ENCODE results near the gene FOSL1. TPM values are rescaled to one million over a fixed set of nuclear protein-coding genes. Genes with fewer than 3 reads are reported as not detected.
A peak's percentile ranks its signal among the peaks of the same experiment; 100 is the strongest.

The FOSL1 gene
- total RNA-seq, 4 donors from 2014 or later, result 0.36 to 9.3 (median 5.2) TPM

- peak within 1 kb of the TSS; percentile 88 to 98 (median 91) for H3K4me3 ChIP-seq
- DNase-seq, result peak; percentile 98
- H3K36me3 ChIP-seq, result peaks cover 0 to 46% of the 10 kb centered on the region in 2 donors
- in situ Hi-C loops (cut with MboI; ENCODE audit: low sequenced_read_pairs in 4 of 4) (no loop called here), intact Hi-C loops (cut with DNase I; ENCODE audit: low total_unique reads) (loop anchor here (1.0 to 5.0 kb wide), 7 partner anchors 61 to 725 kb away; partner anchors contain the start of genes AP5B1, C11orf68, DPP3 and DRAP1)
- ATAC-seq, result peak; percentile 49 to 50
- no peaks in the 10 kb centered on the region for H3K9me3 ChIP-seq
- H3K4me1 ChIP-seq, result peaks cover 32 to 37% of the 10 kb centered on the region in 2 donors
- H3K27me3 ChIP-seq, result no peaks in the 10 kb centered on the region
- H3K27ac ChIP-seq, result peak within 1 kb of the TSS; percentile 95 to 99 (median 96)
- TF ChIP-seq POLR2A (IDR thresholded peaks at IDR 0.05) (peak; percentile 99), CTCF (IDR thresholded peaks at IDR 0.05 in 4 of 5, conservative IDR thresholded peaks at IDR 0.05 in 1 of 5) (peak in 1 of 5 experiments; percentile 17)
Observed at GRCh38 chr11:65857853-65858680, 42.1 kb downstream of the FOSL1 start, which contains the start of gene CFL1. TSS of gene CFL1 (minus strand) at chr11:65858180. CDS start at chr11:65858099, 81 bp downstream.

GRCh38 chr11:65857500-65857852, 42.7 kb downstream of the FOSL1 start:
- intact Hi-C loops (cut with DNase I; ENCODE audit: low total_unique reads), result loop anchor here (1.0 to 5.0 kb wide), 3 partner anchors 62 to 725 kb away; partner anchors contain the start of genes C11orf68, DPP3 and DRAP1
- H3K36me3 ChIP-seq, result peaks cover 0 to 46% of the 10 kb centered on the region in 2 donors
- H3K9me3 ChIP-seq, result no peaks in the 10 kb centered on the region
- H3K27ac ChIP-seq, result peak overlapping the region; percentile 95 to 99 (median 96)
- ATAC-seq (peak in 1 of 2 donors; percentile 2), DNase-seq (peak in 1 of 2 donors; percentile 46)
- peak overlapping the region; percentile 88 to 98 (median 91) for H3K4me3 ChIP-seq
- no peak for TF ChIP-seq CTCF (IDR thresholded peaks at IDR 0.05 in 4 of 5, conservative IDR thresholded peaks at IDR 0.05 in 1 of 5)
- no peak for TF ChIP-seq POLR2A (IDR thresholded peaks at IDR 0.05)
- peaks cover 32 to 36% of the 10 kb centered on the region in 2 donors for H3K4me1 ChIP-seq
- in situ Hi-C loops (cut with MboI; ENCODE audit: low sequenced_read_pairs in 4 of 4), result no loop called here
- H3K27me3 ChIP-seq, result no peaks in the 10 kb centered on the region

GRCh38 chr11:65856689-65857499, 43.3 kb downstream of the FOSL1 start:
- ATAC-seq (peak; percentile 13 to 16), DNase-seq (peak; percentile 60 to 65)
- intact Hi-C loops (cut with DNase I; ENCODE audit: low total_unique reads) (loop anchor here (1.0 to 5.0 kb wide), 3 partner anchors 62 to 724 kb away; partner anchors contain the start of genes C11orf68, DPP3 and DRAP1), in situ Hi-C loops (cut with MboI; ENCODE audit: low sequenced_read_pairs in 4 of 4) (no loop called here)
- Histone ChIP-seq H3K4me3 (peak overlapping the region; percentile 88 to 98 (median 91)), H3K36me3 (peaks cover 0 to 44% of the 10 kb centered on the region in 2 donors), H3K27me3 (no peaks in the 10 kb centered on the region), H3K9me3 (no peaks in the 10 kb centered on the region), H3K4me1 (peaks cover 26 to 31% of the 10 kb centered on the region in 2 donors), H3K27ac (peak overlapping the region; percentile 95 to 99 (median 96))
- TF ChIP-seq CTCF (IDR thresholded peaks at IDR 0.05 in 4 of 5, conservative IDR thresholded peaks at IDR 0.05 in 1 of 5), result no peak
- TF ChIP-seq POLR2A (IDR thresholded peaks at IDR 0.05), result peak in 1 of 2 donors; percentile 59

- Histone ChIP-seq H3K27me3 (no peaks in the 10 kb centered on the region), H3K36me3 (peaks cover 0 to 47% of the 10 kb centered on the region in 2 donors), H3K4me3 (peak overlapping the region; percentile 88 to 98 (median 91)), H3K9me3 (peaks cover 0 to 4% (median 0%) of the 10 kb centered on the region in 3 donors), H3K4me1 (peaks cover 17 to 22% of the 10 kb centered on the region in 2 donors), H3K27ac (peak overlapping the region in 3 of 4 donors; percentile 95 to 99 (median 95))
- no peak for DNase-seq
- TF ChIP-seq POLR2A (IDR thresholded peaks at IDR 0.05) (no peak), CTCF (IDR thresholded peaks at IDR 0.05 in 4 of 5, conservative IDR thresholded peaks at IDR 0.05 in 1 of 5) (no peak)
- in situ Hi-C loops (cut with MboI; ENCODE audit: low sequenced_read_pairs in 4 of 4), result no loop called here
- ATAC-seq, result no peak
- intact Hi-C loops (cut with DNase I; ENCODE audit: low total_unique reads), result loop anchor here (2.0 to 5.0 kb wide), 2 partner anchors 626 to 723 kb away; partner anchors contain the start of gene DPP3
Observed at GRCh38 chr11:65855927-65856363, 44.2 kb downstream of the FOSL1 start.
